ENCODE measurements around the gene GASK1A. TPM values are rescaled to one million over a fixed set of nuclear protein-coding genes. Genes with fewer than 3 reads are reported as not detected.
"Not testable (repeated sequence)": the region's sequence is repeated elsewhere in the genome, so short reads cannot be mapped to it uniquely, and the experiment has no call there.

GASK1A gene
- total RNA-seq, 1 donor from 2014 or later, result not detected

DNA sequence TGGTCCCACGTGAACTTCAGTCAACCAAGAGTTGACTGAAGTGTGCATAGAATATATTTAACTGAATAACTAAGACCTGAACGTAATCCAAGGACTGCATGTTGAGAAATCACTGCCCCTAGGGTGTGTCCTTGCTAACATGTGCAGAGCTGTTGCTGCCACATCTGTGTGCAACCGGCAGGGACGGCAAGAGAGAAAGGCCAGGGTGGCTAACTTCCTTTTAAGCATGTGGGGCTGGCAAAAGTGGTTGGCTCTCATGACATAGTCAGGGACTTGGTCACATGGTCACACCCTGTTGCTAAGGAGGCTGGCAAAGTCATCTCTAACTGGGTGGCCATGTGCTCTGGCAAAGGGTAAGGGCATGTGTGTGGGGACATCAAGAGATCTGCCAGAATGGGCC is 52.4 kb downstream of the GASK1A start:
- Mint-ChIP-seq H3K36me3 (ENCODE audit: low read depth) (no peaks in the 10 kb centered on the region), H3K27me3 (ENCODE audit: low read depth) (peaks cover 5% of the 10 kb centered on the region), H3K4me3 (ENCODE audit: low read depth) (no peak overlapping the region), H3K4me1 (ENCODE audit: low read depth) (no peaks in the 10 kb centered on the region), H3K9me3 (no peaks in the 10 kb centered on the region), H3K27ac (no peak overlapping the region)
- DNase-seq (ENCODE audit: low spot score), result no peak
- intact Hi-C loops (cut with micrococcal nuclease), result no loop called here

- H3K4me1 Mint-ChIP-seq (ENCODE audit: low read depth), result no peaks in the 10 kb centered on the region
- peaks cover 4% of the 10 kb centered on the region for H3K27me3 Mint-ChIP-seq (ENCODE audit: low read depth)
- H3K36me3 Mint-ChIP-seq (ENCODE audit: low read depth), result no peaks in the 10 kb centered on the region
- H3K9me3 Mint-ChIP-seq, result no peaks in the 10 kb centered on the region
- H3K4me3 Mint-ChIP-seq (ENCODE audit: low read depth), result no peak overlapping the region
- no peak for DNase-seq (ENCODE audit: low spot score)
- H3K27ac Mint-ChIP-seq, result no peak overlapping the region
- intact Hi-C loops (cut with micrococcal nuclease), result no loop called here
Observed at GRCh38 chr3:43031889-43032545, 52.9 kb downstream of the GASK1A start.

- intact Hi-C loops (cut with micrococcal nuclease), result no loop called here
- no peaks in the 10 kb centered on the region for H3K4me1 Mint-ChIP-seq (ENCODE audit: low read depth)
- H3K9me3 Mint-ChIP-seq, result no peaks in the 10 kb centered on the region
- H3K4me3 Mint-ChIP-seq (ENCODE audit: low read depth), result no peak overlapping the region
- no peak overlapping the region for H3K27ac Mint-ChIP-seq
- no peak for DNase-seq (ENCODE audit: low spot score)
- peaks cover 4% of the 10 kb centered on the region for H3K27me3 Mint-ChIP-seq (ENCODE audit: low read depth)
- H3K36me3 Mint-ChIP-seq (ENCODE audit: low read depth), result no peaks in the 10 kb centered on the region
Observed at GRCh38 chr3:43032646-43033628, 53.8 kb downstream of the GASK1A start.

DNA sequence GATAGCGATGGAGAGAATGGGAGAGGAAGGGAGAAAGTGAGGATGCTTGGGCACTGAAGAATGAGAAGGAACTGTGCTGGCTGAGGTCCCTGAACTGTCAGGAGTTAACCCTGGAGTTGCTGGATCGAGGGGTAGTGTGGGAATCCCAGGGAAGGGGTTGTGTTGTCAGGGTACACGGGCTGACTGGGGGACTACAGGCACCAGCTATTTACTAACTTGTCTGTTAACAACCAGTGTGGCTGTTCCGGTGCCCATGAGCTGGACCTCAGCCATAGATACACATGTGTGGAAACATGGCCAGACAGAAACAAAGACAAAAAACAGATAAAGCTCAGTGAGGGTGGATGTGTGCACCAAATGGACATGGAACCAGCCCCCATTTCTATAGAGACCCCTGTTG is 55.1 kb downstream of the GASK1A start:
- DNase-seq (ENCODE audit: low spot score), result no peak
- H3K9me3 Mint-ChIP-seq, result no peaks in the 10 kb centered on the region
- no peaks in the 10 kb centered on the region for H3K36me3 Mint-ChIP-seq (ENCODE audit: low read depth)
- H3K4me3 Mint-ChIP-seq (ENCODE audit: low read depth), result no peak overlapping the region
- H3K4me1 Mint-ChIP-seq (ENCODE audit: low read depth), result peaks cover 5% of the 10 kb centered on the region
- no peak overlapping the region for H3K27ac Mint-ChIP-seq
- intact Hi-C loops (cut with micrococcal nuclease), result no loop called here
- peaks cover 8% of the 10 kb centered on the region for H3K27me3 Mint-ChIP-seq (ENCODE audit: low read depth)

GRCh38 chr3:43034911-43035310 is 55.8 kb downstream of the GASK1A start:
- no peak overlapping the region for H3K4me3 Mint-ChIP-seq (ENCODE audit: low read depth)
- DNase-seq (ENCODE audit: low spot score), result no peak
- peaks cover 5% of the 10 kb centered on the region for H3K4me1 Mint-ChIP-seq (ENCODE audit: low read depth)
- H3K27ac Mint-ChIP-seq, result no peak overlapping the region
- peaks cover 8% of the 10 kb centered on the region for H3K27me3 Mint-ChIP-seq (ENCODE audit: low read depth)
- intact Hi-C loops (cut with micrococcal nuclease), result no loop called here
- no peaks in the 10 kb centered on the region for H3K9me3 Mint-ChIP-seq
- H3K36me3 Mint-ChIP-seq (ENCODE audit: low read depth), result no peaks in the 10 kb centered on the region

GRCh38 chr3:43035801-43036365 is 56.8 kb downstream of the GASK1A start:
- Mint-ChIP-seq H3K4me3 (ENCODE audit: low read depth) (no peak overlapping the region), H3K27me3 (ENCODE audit: low read depth) (peaks cover 8% of the 10 kb centered on the region), H3K9me3 (no peaks in the 10 kb centered on the region), H3K36me3 (ENCODE audit: low read depth) (no peaks in the 10 kb centered on the region), H3K27ac (no peak overlapping the region), H3K4me1 (ENCODE audit: low read depth) (peaks cover 5% of the 10 kb centered on the region)
- no peak for DNase-seq (ENCODE audit: low spot score)
- intact Hi-C loops (cut with micrococcal nuclease), result no loop called here

DNA sequence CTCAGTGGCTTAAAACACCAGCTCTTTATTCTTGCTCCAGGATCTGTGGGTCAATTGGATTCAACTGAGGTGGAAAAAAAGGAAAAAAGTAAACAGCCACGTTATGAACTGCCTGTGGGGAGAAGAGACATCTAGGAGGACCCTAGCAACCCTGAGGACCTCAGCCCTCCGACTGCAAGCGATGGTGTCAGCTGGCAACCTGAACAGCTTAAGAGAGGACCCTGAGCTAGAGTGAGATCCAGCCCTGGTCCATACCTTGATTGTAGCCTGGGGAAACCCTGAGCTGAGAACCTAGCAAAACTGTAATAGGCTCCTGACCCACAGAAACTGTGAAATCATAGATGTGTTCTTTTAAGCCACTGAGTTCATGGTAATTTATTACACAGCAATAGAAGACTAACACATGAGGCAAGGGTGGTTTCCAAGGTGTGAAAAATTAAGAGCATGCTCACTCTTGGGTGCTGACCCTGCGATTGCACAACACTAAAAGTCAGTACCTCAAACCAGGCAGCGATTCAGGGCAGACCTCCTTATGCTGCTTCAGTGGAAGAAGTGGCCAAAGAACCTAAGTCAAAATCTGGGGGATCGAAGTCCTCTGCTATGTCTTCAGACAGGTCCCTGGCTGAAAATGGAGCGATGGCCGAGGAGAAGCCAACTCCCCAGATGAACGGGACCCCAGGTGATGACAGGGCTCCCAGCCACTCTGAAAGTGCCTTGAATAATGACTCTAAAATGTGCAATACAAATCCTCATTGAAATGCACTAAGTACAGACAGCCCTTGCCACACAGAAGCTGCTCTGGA is 57.7 kb downstream of the GASK1A start:
- H3K9me3 Mint-ChIP-seq, result no peaks in the 10 kb centered on the region
- no peak overlapping the region for H3K27ac Mint-ChIP-seq
- H3K4me1 Mint-ChIP-seq (ENCODE audit: low read depth), result peaks cover 5% of the 10 kb centered on the region
- H3K36me3 Mint-ChIP-seq (ENCODE audit: low read depth), result no peaks in the 10 kb centered on the region
- peaks cover 8% of the 10 kb centered on the region for H3K27me3 Mint-ChIP-seq (ENCODE audit: low read depth)
- no peak overlapping the region for H3K4me3 Mint-ChIP-seq (ENCODE audit: low read depth)
- DNase-seq (ENCODE audit: low spot score), result no peak
- intact Hi-C loops (cut with micrococcal nuclease), result no loop called here

- peaks cover 8% of the 10 kb centered on the region for H3K27me3 Mint-ChIP-seq (ENCODE audit: low read depth)
- DNase-seq (ENCODE audit: low spot score), result no peak
- intact Hi-C loops (cut with micrococcal nuclease), result no loop called here
Observed at GRCh38 chr3:43038010-43038409, 58.9 kb downstream of the GASK1A start.

GRCh38 chr3:43041517-43041916 is 62.4 kb downstream of the GASK1A start:
- intact Hi-C loops (cut with micrococcal nuclease), result no loop called here
- no peak for DNase-seq (ENCODE audit: low spot score)
- Mint-ChIP-seq H3K4me3 (ENCODE audit: low read depth) (no peak overlapping the region), H3K27me3 (ENCODE audit: low read depth) (peaks cover 4% of the 10 kb centered on the region), H3K36me3 (ENCODE audit: low read depth) (no peaks in the 10 kb centered on the region), H3K9me3 (peaks cover 15% of the 10 kb centered on the region), H3K4me1 (ENCODE audit: low read depth) (peaks cover 5% of the 10 kb centered on the region), H3K27ac (no peak overlapping the region)

More at GRCh38 chr3:43038010-43038409, 58.9 kb downstream of the GASK1A start:
- no peak overlapping the region for H3K4me3 Mint-ChIP-seq (ENCODE audit: low read depth)
- peaks cover 5% of the 10 kb centered on the region for H3K4me1 Mint-ChIP-seq (ENCODE audit: low read depth)
- H3K9me3 Mint-ChIP-seq, result no peaks in the 10 kb centered on the region
- H3K27ac Mint-ChIP-seq, result no peak overlapping the region
- no peaks in the 10 kb centered on the region for H3K36me3 Mint-ChIP-seq (ENCODE audit: low read depth)

GRCh38 chr3:43043071-43043766 is 64.1 kb downstream of the GASK1A start:
- intact Hi-C loops (cut with micrococcal nuclease), result no loop called here
- Mint-ChIP-seq H3K4me1 (ENCODE audit: low read depth) (peaks cover 3% of the 10 kb centered on the region), H3K27ac (no peak overlapping the region), H3K27me3 (ENCODE audit: low read depth) (peaks cover 3% of the 10 kb centered on the region), H3K36me3 (ENCODE audit: low read depth) (no peaks in the 10 kb centered on the region), H3K4me3 (ENCODE audit: low read depth) (no peak overlapping the region), H3K9me3 (peaks cover 24% of the 10 kb centered on the region)
- no peak for DNase-seq (ENCODE audit: low spot score)

- Mint-ChIP-seq H3K27me3 (ENCODE audit: low read depth) (no peaks in the 10 kb centered on the region), H3K4me1 (ENCODE audit: low read depth) (no peaks in the 10 kb centered on the region), H3K9me3 (peaks cover 27% of the 10 kb centered on the region), H3K4me3 (ENCODE audit: low read depth) (no peak overlapping the region), H3K36me3 (ENCODE audit: low read depth) (no peaks in the 10 kb centered on the region), H3K27ac (no peak overlapping the region)
- no peak for DNase-seq (ENCODE audit: low spot score)
- intact Hi-C loops (cut with micrococcal nuclease), result no loop called here
Observed at GRCh38 chr3:43043793-43044192, 64.7 kb downstream of the GASK1A start.

DNA sequence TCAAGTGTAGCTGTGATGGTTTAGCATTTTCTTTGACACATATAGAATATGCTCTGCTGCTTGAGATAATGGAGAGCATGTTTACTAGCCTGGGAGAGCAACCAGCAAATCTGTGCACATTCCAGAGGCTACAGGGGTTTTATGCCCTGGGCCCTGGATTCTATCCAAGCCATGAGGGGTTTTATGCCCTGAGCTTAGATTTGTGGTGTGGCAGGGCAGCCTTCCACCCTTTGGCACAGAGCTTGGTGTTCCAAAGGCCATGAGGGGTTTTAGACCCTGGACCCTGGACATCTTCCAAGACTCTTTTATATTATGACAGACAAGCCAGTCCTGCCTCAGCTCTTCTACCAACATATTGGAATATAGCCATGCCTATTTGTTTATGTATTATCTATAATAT is 66.0 kb downstream of the GASK1A start:
- peaks cover 36% of the 10 kb centered on the region for H3K9me3 Mint-ChIP-seq
- H3K27ac Mint-ChIP-seq; H3K4me1 Mint-ChIP-seq (ENCODE audit: low read depth); H3K36me3 Mint-ChIP-seq (ENCODE audit: low read depth); intact Hi-C loops (cut with micrococcal nuclease); H3K27me3 Mint-ChIP-seq (ENCODE audit: low read depth); H3K4me3 Mint-ChIP-seq (ENCODE audit: low read depth); DNase-seq (ENCODE audit: low spot score): not testable (repeated sequence)
